ENCODE measurements around the gene SDK1.
"Not testable (repeated sequence)": the region's sequence is repeated elsewhere in the genome, so short reads cannot be mapped to it uniquely, and the experiment has no call there.

SDK1 gene

DNA sequence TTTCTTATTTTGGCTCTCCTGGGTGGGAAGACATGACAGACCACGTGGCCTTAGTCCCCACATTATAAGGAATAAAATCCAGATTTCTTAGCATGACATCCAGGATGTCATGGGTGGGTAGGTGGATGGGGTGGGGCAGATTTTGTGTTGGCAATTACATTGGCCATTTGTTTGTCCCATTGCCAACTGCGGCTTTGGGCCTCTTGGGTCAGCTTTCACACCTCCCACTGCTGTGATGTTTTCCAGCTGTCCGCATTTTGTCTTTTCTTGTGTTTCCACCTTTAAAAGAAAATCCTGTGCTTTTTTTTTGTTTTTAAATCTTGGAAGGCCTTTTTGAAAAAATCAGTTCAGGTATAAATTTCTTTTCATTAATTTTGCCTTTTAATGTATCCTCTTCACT lies 237.0 kb downstream of the SDK1 start:
- DNase-seq = no peak

DNA sequence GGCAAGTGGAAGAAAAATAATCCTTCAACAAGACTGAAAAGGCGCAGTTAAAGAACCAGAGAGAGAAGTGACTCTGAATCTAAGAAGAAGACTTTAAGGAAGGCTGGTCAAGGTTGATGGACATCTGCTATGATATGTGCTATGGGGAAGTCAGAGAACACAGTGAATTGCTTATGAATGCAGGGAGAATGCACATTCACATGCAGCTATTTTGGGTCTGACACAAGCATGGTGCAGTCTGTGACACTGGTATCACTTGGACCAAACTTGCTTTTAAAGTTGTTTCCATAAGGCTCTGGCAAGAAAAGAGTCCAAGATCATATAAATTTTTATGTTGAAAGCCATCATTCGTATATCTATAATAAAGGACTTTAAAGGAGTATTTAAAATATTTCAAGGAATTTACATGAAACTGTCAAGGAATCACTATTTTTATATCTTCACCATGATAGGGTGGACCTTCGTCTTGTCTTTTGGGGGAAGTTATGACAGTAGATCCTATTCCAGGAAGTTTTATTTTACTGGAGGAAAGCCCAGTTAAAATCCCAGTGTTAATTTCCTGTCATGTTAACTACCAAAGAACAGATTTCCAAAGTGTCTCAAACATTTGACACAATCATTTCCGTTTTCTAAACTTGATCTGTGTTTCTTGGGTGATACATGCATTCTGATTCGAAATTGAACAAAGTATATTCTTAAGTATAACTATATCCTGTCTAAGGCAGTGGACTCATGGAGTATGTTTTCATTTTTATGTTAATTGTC lies 239.6 kb downstream of the SDK1 start:
- DNase-seq = no peak

DNA sequence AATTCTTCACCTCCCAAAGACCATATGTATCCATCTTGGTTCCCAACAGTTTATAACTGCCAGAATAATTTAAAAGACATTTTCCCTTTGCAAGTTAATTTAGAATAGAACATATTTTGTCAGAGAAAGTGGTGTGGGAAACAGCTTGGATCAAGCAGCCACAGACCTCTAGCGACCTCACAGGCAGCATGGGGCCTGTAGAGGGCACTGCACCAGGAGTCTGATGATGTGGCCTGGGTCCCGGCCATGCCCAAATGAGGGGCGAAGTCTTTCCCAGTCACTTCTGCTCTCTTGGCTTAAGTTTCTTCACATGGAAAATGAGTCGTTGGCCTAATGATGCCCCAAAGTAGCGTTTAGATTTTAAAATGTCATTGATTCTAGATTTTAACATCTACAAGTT lies 243.2 kb downstream of the SDK1 start:
- DNase-seq = no peak

DNA sequence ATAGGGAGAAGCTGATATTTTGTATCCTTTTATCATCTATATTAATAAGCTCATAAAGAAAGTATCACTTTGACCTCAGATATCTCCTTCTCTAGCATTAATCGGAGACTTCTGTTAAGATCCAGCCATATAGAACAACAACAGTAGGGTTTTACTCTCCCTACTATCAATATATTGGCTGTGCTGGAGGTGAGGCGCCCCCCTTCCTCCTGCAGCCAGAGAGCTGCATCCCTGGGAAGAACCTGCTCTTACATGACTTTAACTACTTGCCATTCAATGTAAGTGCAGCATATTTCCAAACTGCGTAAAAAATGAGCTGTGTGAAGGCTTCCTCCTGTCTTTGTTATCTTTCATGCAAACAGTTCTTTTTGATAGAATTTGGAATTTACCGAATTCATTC lies 247.8 kb downstream of the SDK1 start:
- no peak for DNase-seq

DNA sequence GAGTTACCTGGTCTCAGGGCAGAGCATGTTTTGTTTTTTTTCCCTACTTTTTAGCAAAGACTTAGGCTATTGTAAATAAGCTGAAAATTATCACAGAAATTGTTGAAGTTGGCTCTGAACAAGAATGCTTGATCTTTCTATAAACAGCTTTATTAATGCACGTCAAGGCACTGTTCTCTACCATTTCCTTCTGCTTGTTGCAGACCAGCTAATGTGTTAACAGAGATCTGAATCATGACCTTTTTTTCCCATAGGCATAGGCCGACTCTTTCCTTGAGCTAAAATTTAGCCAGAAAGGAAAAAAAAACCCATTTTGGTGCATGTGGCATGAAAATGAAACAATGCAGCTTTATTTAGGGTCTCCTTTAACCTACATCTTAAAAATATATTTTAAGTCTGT lies 248.5 kb downstream of the SDK1 start:
- no peak for DNase-seq

DNA sequence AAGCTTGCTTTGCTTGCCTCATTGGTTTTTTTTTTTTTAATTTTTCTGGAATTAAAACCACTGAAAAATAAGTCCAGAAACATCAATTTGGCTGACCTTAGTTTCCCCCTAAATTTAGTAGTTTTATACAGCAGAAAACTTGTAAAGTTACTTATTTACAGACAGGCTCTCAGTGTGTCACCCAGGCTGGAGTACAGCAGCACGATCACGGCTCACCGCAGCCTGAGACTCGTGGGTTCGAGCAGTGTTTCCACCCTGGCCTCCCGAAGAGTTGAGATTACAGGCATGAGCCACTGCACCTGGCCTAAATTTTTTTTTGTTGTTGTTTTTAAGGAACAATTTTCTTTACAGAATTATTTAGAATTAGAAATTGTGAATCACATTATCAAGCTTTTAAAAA lies 250.5 kb downstream of the SDK1 start:
- DNase-seq = no peak

DNA sequence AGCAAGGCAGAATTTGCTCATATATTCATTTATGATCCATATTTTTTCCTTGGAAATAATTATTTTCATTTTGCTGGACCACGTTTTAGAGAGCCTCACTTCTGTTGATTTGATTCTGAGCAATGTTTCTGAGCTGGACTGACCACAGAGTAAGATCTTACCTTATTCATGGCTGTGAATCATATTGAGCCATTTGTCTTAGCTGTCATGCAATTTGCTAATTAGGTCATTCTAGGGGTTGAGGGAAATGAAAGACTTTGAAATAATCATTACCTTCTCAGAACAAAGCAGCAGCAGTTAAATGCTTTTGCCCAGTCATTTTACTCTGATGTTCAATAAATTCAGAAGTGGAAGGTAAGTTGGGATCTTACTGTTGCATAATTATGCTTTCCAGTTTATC lies 251.4 kb downstream of the SDK1 start:
- DNase-seq = no peak

DNA sequence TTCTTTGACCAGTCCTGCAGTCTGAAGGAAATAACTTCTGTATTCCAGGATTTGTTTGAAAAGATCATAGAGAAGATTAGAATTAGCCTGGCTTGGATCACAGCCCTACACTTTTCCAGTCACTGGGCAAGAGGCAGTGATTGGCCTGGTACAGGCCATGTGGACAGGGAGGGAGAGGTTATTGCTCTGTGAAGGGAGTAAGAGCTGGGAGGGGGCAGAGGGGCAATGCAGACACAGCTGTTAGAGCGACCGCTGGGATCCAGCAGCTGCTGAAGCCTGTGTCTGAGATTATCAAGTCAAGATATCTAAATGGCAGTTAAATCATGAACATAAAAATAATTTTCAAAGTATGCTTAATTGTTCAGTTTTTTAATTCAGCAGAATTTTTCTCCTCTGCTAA lies 257.3 kb downstream of the SDK1 start:
- no peak for DNase-seq

DNA sequence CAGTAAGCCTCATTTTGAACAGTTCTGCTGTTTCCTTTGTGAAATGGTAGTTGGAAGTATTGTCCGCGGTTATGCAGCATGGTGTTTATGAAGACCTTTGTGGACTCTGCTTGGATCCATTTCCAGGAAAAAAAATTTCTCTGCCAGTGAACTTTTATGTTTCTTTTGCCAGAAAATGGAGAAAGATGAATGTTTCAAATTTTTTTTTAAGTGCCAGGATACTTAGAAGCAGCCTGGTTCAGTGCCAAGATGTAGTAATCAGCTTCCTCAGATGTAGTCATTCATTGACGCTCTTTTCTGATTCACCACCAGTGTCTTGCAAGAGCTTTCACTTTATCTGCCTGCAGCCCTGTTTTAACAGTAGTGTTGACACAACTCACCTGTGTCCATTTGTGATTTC lies 258.2 kb downstream of the SDK1 start:
- peak; percentile 6 for DNase-seq

DNA sequence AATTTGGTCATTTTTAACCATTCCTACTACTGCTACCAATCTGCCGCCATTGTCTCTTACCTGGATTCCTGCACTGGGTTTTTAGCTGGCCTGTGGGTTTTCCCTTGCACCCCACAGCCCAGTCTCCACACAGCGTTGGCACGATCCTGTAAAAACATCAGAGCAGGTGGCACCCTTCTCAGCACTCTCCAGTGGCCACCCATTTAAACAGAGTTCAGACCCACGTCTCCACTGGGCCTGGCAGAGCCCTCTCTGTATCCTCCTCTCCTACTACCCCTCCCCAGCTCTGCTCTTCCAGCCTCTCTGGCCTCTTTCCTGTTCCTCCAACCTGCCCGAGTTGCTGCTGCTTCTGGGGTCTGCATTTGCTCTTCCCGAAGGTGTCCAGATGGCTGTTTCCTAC lies 259.4 kb downstream of the SDK1 start:
- no peak for DNase-seq

DNA sequence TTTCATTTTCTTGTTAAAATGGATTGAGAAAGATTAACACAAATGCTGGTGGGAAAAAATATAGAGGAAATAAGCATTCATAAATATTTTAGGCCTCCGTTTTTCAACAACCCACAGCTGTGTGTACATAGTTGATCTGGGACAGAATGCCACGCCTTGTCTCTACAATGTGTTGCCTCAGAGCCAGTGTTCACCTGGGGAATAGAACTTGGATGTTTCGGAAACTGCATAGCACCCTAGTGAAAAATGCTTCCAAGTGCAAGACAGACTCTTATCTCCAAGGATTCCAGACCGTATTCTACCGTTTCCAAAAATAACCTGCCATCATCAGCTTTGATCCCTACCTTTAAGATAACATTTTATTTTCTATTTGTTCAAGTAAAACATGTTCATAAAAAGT lies 260.9 kb downstream of the SDK1 start:
- DNase-seq = no peak

DNA sequence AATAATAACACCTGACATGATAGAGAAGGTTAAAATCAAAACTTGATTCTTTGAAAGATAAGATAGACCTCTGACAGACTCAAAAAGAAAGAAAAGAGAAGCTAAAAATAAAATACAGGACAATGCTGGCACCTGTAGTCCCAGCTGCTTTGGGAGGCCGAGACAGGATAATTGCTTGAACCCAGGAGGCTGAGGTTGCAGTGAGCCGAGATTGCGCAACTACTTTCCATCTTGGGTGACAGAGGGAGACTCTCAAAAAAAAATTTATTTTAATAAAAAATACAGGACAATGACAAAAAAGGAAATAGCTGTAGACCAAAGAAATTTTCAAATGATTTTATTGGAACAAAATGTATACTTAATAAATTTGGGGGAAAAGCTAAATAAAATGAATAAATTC lies 263.2 kb downstream of the SDK1 start:
- no peak for DNase-seq

DNA sequence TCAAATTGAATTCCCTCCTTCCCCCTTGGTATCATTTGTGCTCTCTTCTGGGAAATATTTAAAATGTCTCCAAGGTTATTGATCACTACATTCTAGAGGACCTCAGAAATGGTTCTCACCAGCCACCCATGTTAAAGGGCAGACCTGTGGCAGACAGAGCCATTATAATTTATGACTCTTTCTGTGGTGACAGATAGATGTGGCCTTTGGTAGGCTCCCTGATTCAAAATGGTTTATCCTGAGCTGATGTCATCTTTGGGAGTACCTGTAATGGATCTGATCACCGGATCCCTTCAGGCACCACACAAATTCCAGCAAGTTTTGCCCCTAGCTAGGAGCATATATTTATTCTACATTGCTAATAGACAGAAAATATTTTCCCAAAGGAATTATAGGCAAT lies 267.5 kb downstream of the SDK1 start:
- DNase-seq = no peak

DNA sequence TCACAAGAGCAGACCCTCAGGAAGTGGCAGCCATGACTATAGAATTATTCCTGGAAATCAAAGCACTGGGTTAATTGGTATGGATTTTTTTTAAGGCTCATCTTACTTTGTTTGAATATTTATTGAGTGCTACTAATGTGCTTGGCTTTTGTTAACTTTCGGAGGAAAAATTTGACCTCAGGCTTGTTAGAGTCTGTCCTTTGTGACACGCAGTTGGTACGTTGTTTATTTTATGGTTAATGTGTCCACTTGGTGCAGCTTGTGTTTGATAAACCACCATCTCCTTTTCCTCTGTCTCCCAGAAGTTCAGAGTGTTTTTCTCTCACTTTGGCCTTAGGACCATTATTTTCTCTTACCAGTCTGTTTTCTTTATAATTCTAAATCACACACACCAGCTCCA lies 268.6 kb downstream of the SDK1 start:
- no peak for DNase-seq

DNA sequence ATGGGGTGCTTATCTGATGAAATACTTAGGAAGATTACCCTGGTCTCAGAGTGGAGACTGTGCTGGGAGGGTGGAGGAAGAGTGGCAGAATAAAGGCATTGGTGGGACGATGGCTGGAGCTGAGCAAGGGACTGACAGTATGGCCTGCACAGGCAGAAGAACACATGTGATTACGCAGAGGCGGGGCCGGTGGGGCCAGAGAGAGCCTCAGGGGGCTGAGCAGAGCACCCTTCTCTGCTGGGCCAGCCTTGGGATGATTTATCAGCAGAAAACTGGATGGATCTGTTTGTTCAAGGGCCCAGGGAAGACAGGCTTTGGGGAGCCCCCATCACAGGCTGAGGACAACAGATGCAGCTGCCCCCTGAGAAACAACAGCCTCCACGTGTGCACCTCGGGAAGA lies 272.1 kb downstream of the SDK1 start:
- DNase-seq = no peak

DNA sequence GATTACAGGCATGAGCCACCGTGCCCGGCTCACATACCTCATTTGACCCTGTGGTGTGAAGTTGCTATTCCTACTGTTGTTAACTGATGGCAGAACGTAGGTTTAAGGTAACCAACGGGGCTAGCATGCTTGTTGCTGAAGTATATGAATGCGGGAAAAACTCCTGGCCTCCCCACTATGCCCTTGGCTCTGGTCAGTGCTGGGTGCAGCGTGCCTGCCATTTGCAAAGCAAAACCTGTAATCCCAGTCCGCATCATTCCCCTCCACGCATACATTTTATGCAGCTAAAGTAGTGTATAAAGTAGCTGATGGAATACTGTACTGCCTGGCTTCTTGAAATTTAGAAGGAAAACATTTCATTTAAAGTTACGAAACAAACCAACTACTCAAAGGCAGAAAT lies 273.3 kb downstream of the SDK1 start:
- no peak for DNase-seq

DNA sequence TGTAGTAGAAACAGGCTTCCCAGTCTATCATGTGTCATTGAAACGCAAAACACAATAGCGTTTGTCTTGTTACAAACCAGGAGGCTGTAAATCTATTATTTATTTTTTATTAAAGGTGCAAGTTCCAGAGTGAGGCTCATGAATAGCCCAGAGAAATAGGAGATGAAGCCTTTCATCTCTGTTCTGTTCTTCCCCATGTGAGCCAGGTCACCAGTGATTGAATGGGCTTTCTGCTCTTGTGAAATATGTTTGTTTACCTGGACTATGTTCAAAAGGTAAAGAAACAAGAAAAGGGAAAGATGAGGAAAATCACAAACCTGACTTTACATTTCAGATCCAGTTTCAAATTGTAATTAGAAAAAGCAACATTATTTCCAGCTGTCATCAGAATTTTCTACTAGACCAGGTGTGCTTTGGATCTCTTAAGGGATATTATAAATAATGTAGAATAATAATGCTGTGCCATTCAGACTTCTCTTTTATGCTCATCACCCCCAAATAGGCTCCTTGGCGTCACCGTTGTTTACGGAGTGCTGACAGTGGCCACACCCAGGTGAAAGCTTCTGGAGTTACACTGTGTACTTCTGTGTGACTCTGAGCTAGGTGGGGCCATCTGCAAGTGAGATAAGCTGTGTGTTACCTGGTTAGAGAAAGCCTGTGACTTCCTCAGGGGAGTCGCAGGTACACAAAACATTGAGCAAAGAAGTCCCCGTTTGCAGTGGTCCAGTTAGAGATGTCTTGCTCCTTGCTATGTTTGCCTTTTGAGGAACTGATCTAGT lies 274.9 kb downstream of the SDK1 start:
- peak; percentile 14 for DNase-seq

DNA sequence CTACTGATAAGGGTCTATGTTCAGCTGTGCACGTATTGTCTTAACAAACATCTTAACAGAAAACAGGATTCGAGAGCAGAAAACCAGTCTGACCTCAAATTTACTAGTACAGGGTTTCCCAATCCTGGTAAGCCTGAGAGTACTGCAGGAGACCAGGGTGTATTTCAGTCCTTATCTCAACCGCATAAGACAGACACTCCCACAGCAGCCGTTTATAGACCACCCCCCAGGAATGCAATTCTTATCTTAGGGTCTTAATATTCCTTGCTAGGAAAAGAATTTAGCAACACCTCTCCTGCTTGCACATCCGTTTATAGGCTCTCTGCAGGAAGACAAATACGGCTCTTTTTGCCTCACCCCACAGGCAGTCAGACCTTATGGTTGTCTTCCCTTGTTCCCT lies 277.3 kb downstream of the SDK1 start:
- no peak for DNase-seq

DNA sequence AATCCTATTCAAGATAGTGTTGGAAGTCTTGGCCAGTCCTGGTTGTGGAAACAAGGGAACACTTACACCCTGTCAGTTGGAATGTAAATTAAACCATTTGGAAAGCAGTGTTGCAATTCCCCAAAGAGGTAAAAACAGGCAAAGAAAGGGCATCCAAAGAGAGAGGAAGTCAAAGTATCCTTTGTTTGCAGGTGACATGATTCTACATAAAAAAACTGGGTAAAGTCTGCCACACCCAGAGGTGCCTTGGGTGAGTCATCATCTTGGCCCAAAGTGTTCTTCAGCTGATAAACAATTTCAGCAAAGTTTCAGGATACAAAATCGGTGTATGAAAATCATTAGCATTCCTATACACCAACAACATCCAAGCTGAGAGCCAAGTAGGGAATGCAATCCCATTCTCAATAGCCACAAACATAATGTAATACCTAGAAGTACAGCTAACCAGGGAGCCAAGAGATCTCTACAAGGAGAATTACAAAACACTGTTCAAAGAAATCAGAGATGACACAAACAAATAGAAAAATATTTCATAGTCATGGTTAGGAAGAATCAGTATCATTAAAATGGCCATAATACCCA lies 278.7 kb downstream of the SDK1 start:
- no peak for DNase-seq

DNA sequence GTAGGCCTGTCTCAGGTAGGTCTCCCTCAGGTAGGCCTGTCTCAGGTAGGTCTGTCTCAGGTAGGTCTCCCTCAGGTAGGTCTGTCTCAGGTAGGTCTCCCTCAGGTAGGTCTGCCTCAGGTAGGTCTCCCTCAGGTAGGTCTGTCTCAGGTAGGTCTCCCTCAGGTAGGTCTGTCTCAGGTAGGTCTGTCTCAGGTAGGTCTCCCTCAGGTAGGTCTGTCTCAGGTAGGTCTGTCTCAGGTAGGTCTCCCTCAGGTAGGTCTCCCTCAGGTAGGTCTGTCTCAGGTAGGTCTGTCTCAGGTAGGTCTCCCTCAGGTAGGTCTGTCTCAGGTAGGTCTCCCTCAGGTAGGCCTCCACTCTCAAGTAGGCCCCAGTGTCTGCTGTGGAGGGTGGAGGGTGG lies 281.1 kb downstream of the SDK1 start:
- not testable (repeated sequence) for DNase-seq

DNA sequence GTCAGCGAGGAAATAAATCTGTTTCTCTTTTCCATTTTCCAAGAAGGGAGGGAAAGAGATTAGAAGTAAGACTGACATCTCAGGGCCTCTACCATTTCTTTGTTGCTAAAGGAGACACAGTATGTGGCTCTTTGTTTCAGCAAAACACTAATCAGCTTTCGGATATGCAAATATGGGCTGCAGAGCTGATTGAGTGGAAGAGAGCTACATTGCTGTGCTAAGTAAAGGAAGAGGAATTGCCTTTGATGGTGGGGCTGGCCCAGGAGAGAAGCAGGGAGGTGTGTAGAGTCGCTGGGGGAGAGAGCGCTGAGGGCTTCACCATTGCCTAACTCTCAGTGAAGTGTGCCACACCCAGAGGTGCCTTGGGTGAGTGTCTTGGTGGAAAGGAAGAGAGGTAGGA lies 284.8 kb downstream of the SDK1 start:
- DNase-seq = no peak

DNA sequence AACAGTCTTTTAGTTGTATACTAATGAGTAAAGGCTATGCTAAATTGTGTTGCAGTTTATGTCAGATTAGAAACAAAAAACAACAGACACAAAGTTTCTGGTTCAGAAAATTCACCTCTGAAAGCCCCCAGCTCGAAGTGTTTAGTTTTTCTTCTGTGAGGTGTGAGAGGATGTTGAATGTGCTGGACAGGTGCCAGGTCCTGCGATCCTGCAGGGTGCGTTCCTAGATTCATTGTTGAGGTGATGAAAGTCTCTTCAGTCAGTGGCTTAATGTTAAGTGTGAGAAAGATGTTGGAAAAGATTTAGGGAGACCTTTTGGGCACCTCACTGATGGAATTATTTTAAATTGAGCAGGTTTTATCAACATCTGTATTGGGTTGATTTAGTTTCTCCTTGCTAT lies 287.3 kb downstream of the SDK1 start:
- peak; percentile 62 for DNase-seq

DNA sequence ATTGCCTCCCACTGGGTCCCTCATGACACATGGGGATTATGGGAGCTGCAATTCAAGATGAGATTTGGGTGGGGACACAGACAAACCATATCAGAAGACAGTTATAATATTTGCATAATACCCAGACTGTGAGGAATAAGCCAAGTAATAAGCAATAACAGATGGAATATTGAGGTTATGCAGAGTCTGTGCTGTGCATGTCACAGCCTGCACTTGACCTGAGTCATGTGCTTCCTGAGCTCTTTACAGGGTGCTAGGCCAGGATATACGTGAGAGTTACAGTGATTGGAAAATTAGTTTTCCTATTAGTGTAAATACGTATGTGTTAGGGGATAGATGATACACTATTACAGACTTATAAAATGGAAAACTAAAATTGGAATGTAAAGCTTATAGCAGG lies 288.7 kb downstream of the SDK1 start:
- DNase-seq = no peak

DNA sequence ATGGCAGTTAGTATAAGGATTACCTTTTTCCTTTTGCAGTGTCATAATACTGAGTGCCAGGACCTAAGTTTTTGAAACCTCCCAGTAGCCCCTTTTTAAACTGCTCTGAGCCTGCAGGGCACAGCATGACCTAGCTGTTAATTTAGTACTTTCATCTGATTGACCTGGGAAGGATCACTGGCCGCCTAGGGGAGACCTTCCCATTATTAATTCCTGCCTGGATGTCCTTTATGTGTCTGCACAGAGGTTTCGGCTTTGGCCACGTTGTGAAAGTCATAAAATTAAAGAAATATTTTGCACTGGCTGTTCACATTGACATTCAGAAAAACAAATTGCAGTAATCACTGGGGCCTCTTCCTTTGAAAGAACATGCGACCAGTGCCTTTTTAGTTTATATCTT lies 290.2 kb downstream of the SDK1 start:
- no peak for DNase-seq

Measured in NCI-H345 (cell line).